GM11168 (cell line): ENCODE measurements around the gene R3HCC1L.

Experiments used
- in situ Hi-C: fragments of 300-500 bp; cut with MboI; formaldehyde crosslinking; loops from one replicate; pipeline ENCODE4 v1.12.0; 2022; ENCODE audit warnings: low sequenced_read_pairs; ENCODE audit not compliant: unreplicated experiment

R3HCC1L gene

DNA sequence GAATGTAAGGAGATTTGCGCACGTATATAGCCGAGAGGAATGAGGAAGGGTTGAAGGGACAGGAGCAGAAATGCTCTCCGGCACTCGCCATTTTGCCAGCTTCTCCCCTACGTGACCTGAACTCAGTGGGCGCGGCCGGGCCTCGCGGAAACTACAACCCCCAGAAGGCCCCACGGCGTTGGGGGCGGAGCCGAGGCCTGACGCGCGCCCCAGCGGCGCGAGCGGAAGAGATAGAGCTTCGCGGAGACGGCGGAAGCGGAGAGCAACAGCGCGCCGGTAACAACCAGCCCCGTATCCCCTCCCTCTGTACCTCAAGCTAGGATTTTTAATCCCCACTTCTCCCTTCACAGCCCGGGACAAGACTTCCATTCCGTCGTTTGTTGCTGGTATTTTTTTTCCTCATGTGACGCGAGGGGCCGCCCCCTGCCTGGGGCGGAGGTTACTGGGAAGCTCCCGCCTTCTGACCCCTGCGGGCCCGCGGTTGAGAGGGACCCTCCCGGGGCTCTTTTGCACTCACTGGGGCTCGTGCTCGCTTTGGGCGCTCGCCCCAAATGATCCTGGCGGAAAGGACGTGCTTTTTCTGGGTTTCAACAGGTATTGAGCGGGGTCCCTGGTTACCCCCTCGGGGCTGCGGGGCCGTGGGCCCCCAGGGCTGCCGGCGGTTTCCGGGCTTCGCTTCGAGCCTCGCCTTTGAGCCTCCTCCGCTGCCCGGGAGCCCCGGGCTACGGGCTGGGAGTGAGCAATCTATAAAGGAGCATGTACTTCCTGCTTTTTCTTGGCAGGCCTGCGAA is at the start of gene R3HCC1L:
Gene R3HCC1L (plus strand): TSS at position 227 of the 791 bp plus-strand sequence. CDS start 73,458 bp downstream, outside the sequence.
- in situ Hi-C loops, result no loop called here

DNA sequence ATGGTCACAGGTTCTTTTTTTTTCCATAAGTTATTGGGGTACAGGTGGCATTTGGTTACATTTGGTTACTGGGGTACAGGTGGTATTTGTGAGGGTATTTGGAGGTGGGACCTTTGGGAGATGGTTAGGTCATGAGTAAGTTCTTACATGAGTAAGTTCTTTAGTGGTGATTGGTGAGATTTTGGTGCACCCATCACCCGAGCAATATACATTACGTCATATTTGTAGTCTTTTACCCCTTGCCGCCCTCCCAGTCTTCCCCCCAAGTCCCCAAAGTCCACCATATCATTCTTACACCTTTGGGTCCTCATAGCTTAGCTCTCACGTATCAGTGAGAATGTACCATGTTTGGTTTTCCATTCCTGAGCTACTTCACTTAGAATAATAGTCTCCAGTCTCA is 49.2 kb upstream of the R3HCC1L start:
- in situ Hi-C loops, result no loop called here

DNA sequence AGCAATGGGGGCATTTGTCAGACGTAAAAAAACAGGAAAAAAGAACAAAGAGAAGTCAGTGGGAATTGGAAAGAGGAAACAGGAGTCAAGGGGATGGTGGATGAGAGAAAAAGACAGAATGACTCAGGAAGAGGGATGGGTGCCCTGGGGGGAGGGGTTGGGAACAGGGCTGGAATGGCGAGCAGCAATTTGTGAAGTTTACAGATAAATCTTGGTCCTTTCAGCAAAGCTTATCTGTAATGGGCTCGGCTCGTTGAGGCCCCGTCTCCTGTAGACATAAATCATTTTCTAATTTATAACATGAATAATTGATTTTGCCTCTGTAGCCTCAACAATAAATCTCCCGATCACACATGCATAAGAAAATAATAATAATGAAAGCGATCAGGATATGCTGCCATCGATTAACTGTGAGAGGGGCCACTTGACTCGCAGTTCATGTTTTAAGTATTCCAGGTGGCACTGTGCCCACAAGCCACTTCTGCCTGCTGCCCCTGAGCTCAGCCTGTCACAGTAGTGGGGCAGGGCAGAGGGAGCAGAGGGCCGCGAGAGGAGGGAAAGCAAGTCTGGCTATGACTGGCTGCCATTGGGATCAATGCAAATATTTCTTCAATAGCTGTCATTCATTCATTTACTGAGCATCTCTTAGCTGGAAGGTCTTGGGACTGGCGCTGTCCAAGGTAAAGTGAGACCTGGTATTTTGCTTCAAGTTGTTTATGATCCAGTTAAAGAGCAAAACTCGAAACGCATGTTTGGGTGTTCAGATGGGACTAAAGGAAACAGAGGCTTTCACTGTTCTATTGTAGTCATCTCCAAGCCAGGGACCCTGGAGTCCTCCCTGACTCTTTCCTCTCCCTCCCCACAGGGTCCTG is 47.4 kb upstream of the R3HCC1L start:
- in situ Hi-C loops, result no loop called here

DNA sequence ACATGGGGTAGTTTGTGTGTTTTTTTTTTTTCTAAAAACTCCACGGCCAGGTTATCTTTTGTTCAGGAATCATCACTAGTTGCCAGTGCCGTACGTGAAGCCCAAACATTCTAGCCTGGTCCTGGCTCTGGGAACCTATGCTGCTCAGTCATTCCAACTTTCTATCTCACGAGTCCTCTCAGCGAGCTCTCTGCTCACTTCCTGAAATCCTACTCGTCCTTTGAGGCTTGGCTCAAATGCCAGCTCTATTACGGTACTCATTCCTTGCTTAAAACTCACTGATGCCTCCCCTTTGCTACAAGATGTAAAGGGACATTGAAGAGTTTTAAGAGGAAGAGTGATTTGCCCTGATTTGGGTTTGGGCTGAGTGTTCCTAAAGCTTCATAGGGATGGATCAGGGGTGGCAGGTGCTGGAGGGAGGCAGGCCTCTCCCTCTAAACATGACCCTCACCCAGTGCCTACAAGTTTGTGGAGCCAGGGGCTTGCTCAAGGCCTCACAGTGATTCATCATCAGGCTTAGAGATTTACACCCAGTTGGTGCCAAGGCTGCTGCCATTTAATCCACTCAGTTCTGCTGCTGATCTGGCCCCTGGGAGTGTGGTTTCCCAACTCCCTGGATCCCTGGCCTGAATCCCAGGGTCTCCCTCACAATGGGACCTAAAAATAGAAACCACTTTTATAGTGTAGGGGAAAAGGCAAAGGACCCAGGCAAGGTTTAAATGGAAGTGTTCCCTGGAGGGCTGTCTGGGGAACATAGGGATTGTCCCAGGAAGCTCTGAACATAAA is 46.1 kb upstream of the R3HCC1L start:
- in situ Hi-C loops, result no loop called here

DNA sequence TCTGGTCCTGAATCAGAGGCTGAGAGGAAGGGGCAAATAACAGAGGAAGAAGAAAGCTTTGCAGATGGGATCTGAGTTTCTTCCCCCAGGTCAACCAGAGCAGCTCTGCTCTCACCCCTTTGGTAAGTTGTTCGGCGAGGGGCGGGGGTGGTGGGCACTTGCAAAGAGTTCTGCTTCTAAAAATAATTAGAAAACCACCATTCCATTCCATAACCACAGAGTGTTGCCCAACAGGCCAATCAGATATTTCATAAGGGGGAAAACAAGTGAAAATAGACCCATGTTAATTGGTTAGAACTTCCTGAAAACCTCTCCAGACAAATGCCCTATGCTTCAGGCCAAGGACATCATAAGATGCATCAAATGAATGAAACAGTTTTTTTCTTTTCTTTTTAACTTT is 43.6 kb upstream of the R3HCC1L start:
- in situ Hi-C loops, result no loop called here

DNA sequence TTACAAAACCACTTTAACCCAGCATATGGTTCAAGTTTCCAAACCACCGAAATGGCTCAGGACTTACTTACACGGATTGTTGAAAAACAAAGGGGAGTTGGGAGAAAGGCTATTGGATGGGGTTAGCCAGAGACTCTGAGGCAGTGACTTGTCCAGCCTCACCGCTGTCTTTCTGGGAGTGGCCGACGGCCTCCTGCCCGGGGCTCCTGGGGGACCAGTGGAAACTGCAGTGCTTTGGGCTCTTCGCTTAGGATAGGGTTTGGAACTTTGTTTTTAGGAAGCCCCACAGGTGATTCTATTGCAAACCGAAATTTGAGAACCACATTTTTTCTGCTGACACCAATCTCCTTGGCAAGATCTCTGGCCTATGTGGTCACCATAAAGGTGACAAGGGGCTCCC is 38.1 kb upstream of the R3HCC1L start:
- in situ Hi-C loops, result no loop called here

DNA sequence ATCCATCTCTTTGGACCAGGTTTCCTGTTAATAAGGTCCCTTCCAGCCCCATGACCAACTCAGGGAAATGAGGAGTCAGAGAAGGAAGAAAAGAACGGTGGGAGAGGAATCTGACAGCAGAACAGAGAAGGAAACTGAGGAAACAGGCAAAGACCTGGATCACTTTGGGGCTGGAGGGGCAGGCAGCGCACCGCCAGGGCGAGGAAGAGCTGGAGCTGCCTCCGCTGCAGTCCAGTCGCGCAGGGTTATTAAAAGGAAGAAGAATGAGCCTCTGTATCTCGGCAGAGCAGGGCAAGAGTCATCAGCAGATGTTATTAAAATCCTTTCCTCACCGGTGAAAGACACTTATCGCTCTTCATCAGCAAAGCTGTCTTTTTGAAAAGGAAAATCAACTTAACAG is 37.7 kb upstream of the R3HCC1L start:
- in situ Hi-C loops, result no loop called here

DNA sequence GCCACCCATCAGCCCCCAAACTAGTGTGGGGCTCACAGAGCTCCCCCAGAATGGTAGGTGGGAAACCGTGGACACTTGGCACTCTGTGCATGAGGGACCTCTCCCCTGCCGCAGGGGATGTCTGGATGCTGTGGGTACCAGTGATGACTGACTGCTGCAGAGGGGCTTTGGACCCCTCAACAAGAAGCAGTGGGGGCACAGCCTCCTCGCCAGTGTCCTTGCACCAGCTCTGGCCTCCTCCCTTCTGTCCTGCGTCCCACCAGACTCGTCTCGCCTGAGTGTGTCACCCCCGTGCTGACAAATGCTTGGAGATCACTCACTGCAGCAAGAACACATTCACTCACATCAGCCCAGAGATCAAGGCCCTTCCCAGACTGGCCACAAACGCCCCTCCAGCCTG is 37.3 kb upstream of the R3HCC1L start:
- in situ Hi-C loops, result no loop called here

DNA sequence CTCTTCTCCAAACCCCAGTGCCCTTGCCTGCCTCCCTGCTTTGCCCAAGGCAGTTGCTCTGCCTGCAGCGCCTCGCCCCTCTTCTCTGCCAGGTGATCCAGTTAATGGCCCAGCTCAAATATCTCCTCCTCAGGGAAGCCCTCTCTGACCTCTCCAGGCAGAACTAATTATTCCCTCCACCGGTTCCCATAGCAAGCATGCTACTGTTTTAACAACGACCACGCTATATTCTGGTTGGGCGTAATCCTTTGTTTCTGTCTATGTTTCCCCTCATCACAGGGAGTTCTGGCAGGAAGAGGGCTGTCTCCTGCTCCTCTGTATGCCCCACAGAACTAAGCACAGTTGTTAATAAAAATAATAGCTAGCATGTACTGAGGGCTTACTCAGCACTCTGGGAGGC is 36.8 kb upstream of the R3HCC1L start:
- in situ Hi-C loops, result no loop called here

DNA sequence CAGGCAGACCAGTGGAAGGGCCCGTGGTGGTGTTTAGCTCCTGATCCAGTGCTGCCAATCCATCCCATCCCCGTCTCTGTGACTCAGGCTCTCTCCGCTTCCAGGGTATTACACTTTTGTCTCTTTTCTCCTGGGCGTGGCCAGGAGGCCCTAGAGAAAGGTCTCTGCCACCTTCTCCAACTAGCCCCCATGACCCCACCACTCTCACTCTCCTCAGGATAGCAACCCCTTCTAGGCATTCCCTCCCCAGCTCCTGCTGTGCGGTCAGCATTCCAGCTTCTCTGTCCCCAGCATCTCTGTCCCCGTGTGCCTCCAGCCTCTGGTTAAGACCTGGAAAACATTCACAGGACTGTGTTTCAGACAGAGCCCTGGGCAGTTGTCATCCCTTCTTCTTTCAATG is 36.2 kb upstream of the R3HCC1L start:
- in situ Hi-C loops, result no loop called here

DNA sequence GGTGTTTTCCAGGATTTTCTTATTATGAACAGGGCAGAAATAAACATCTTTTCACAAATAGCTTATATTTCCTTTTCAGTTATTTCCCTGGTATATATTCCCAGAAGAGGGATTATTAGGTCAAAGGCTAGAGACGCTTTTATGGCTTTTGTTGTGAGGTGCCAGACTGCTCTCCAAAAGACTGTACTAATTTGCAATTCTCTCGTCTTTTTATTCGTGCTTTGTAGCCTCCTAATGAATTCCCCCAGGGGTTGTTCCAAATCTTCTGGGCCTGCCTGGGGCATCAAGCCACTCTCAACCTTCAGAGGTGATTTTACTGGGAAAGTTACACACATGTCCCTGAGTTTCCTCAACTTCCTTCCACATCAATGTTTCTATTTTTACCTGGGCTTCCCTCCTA is 34.0 kb upstream of the R3HCC1L start:
- in situ Hi-C loops, result no loop called here

DNA sequence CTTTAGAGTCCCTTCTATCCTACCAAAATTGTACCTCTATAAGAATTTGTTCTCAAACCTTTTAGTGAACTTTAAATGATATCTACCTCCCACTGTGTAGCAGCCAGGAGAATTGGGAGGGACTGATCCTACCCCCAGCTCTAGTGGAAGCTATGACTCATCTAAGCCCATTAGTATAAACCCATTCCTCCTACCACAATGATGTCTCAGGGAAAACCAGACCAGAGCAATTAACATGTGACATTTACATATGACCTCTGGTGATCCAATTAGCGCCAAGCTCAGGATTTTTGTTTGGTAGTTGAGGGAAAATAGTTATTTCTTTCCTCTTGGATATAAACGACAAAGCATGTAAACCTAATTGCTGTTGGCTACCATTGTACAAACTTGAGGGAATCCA is 33.1 kb upstream of the R3HCC1L start:
- in situ Hi-C loops, result no loop called here

DNA sequence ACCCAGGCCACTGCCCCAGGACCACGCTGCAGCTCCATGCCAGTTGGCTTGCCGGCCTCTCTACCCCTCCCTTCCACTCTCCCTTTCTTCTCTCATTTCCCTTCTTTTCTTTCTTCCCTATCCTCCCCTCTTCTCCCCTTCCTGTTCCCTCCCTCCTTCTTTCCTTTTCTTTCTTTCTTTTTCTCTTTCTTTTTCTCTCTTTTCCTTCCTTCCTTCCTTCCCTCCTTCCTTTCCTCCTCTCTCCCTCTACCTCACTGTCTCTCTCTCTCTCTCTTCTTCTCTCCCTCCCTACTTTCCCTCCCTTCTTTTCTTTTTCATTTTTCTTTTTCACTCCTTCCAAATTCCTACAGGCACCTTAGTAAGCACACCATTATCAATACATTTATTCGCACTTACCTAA is 30.3 kb upstream of the R3HCC1L start:
- in situ Hi-C loops, result no loop called here

DNA sequence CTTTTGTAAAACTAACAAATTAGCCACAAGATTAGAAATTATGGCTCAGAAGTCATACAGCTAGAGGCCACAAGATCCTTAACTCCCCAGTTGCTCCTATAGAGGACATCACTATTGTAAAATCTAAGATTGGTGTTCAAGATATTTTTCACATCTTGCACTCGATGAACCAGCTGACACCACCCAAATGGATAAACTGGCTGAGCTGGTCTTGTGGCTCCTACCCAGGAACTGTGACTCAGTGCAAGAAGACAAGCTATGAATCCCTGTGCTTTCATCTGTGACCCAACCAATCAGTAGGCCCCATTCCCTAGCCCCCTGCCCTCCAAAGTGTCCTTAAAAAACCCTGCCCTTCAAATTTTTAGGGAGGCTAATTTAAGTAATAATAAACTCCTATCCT is 27.9 kb upstream of the R3HCC1L start:
- in situ Hi-C loops, result no loop called here

DNA sequence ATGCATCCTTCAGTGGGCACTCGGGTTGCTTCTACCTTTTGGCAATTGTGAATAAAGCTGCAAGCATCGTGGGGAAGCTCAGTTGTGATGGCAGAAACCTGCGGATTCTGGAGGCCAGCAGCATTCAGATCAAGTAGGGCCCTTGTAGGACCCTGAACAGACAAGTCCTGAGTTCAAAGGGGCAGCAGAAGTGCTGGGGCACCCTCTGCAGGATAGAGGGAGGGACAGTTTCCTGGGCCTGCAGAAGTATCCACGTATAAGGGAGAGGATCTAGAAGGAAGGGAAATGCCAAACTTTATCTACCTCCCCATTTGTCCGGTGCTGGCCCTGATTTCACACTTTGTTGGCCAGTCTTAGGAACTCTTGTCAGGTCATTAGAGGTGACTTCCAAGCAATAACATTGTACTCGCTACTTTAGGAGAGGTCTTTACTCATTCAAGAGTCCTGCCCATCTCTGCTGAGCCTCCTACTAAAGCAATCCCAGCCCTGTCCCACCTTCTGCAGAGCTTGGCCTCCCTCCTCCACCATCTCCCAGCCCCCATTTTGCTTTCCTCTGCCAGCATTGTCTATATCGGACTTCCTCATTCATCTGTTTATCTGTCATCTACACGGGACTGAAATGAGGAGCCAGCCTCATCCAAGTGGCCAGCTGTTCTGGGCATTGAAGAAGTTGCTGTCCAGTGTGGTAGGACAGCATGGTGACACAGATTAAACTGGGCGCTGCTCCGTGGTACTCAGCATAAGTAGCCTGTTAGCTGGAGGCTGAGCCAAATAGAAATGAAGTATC is 26.6 kb upstream of the R3HCC1L start:
- in situ Hi-C loops, result no loop called here

DNA sequence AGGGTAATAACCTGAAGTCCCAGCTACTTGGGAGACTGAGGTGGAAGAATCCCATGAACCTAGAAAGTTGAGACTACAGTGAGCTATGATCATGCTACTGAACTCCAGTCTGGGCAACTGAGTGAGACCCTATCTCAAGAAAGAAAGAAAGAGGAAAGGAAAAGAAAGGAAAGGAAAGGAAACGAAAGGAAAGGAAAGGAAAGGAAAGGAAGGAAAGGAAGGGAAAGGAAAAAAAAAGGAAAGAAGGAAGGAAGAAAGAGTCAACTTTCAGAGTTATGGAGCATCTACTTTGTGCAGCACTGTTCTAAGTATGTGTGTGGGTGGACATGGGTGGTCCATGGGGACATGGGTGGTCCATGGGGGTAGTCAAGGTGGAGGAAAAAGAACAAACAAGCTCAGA is 24.1 kb upstream of the R3HCC1L start:
- in situ Hi-C loops, result no loop called here

DNA sequence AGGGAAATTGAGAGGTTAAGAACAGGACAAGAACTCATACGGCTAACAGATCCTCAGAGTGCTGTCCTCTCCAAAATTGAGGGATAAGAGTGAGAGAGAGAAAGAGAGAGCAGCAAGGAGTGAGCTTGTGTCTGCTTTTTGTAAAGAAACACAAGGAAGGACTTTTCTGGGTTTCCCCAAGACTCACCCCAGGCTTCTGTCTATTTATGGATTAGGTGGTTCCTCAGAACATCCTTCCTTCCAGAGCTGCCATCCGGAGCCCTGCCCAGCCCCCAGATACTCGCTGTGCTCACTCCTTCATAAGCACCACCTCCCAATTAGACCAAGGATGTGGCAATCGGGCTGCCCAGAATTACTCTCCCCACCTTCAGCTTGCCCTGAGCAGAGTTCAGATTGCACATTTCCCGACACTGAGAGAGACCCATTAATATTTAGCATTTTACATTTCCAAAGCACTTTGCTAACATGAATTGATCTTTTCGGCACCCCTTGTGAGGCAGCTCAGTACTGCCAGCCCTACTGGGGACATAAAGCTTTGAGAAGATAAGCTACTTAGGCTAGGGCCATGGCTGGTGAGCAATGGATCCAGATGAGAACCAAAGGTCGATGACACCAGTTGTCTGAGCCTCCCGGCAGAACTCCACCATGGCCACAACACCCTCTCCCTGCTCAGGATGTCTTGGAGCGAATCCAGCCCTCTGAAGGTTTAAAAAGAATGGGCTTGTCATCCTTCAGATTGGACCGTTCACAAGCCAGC is 19.2 kb upstream of the R3HCC1L start:
- in situ Hi-C loops, result no loop called here

DNA sequence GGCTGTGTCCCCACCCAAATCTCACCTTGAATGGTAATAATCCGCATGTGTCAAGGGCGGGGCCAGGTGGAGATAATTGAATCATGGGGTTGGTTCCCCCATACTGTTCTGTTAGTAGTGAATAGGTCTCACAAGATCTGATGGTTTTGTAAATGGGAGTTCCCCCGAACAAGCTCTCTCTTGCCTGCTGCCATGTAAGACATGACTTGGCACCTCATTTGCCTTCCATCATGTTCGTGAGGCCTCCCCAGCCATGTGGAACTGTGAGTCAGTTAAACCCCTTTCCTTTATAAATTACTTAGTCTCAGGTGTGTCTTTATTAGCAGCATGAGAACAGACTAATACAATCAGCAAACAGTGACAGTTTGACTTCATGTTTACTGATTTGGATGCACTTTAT is 14.6 kb upstream of the R3HCC1L start:
- in situ Hi-C loops, result no loop called here

DNA sequence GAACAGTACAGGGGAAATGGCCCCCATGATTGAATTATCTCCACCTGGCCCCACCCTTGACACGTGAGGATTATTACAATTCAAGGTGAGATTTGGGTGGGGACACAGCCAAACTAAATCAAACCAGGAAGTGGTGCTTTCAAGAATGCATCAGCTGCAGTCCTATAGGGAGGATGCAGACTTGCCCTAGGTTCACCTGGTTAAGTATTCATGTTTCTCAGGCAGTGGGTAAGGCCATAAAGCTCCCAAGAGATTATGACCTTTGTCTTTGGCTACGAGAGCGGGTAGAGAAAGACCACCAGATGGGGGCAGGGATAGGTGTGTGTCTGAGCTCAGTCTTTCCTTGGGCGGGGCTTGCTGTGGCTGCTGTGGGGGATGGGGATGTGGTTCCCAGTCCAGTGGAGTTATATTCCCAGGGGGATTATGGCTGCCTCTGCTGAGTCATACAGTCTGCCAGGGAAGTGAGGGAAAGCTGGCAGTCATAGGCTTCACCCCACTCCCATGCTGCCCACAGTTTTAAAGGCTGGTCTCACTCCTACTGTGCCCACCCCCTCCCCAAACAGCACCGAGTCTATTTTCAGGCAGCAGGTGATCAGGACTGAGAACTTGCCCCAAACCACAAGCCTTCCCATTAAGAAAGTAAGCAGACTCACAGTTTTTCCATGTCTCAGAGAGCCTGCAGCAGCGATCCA is 8.4 kb upstream of the R3HCC1L start:
- in situ Hi-C loops, result no loop called here
